Bone marrow (tissue), 2 donors: Measurements from ENCODE around the gene KLRF2.
"Not testable (repeated sequence)": the region's sequence is repeated elsewhere in the genome, so short reads cannot be mapped to it uniquely, and the experiment has no call there.

Experiments
- DNase-seq, 2 donors: peaks; one replicate each; lab custom pipeline; 2025; lab: John Stamatoyannopoulos, UW

The KLRF2 gene

GRCh38 chr12:9881246-9881645, at the start of gene KLRF2:
KLRF2 (plus strand) TSS chr12:9881489; CDS start chr12:9881596, 107 bp downstream.
- DNase-seq, result peak in 1 of 2 donors; percentile 44

GRCh38 chr12:9831720-9832119, 49.6 kb upstream of the KLRF2 start:
- no peak for DNase-seq

- DNase-seq, result no peak
Observed at GRCh38 chr12:9843407-9843806, 37.9 kb upstream of the KLRF2 start.

- DNase-seq, result no peak
Observed at GRCh38 chr12:9848899-9849298, 32.4 kb upstream of the KLRF2 start.

GRCh38 chr12:9851050-9851449, 30.2 kb upstream of the KLRF2 start:
- no peak for DNase-seq

- no peak for DNase-seq
Observed at GRCh38 chr12:9851927-9852326, 29.4 kb upstream of the KLRF2 start.

GRCh38 chr12:9856151-9856550, 25.1 kb upstream of the KLRF2 start:
- no peak for DNase-seq

GRCh38 chr12:9856894-9857293, 24.4 kb upstream of the KLRF2 start:
- DNase-seq, result no peak

- no peak for DNase-seq
Observed at GRCh38 chr12:9858135-9858534, 23.2 kb upstream of the KLRF2 start.

- DNase-seq, result peak in 1 of 2 donors; percentile 49
Observed at GRCh38 chr12:9864913-9865675, 16.2 kb upstream of the KLRF2 start.

GRCh38 chr12:9866860-9867269, 14.4 kb upstream of the KLRF2 start:
- no peak for DNase-seq

GRCh38 chr12:9867531-9867930, 13.8 kb upstream of the KLRF2 start:
- DNase-seq, result peak in 1 of 2 donors; percentile 10

- DNase-seq, result peak in 1 of 2 donors; percentile 42
Observed at GRCh38 chr12:9868311-9868801, 12.9 kb upstream of the KLRF2 start.

GRCh38 chr12:9868951-9869306, 12.4 kb upstream of the KLRF2 start:
- no peak for DNase-seq

GRCh38 chr12:9869307-9870161, 11.8 kb upstream of the KLRF2 start, which contains the start of gene CLEC2B:
CLEC2B (minus strand) TSS chr12:9869354.
- peak in 1 of 2 donors; percentile 89 for DNase-seq

- peak in 1 of 2 donors; percentile 27 for DNase-seq
Observed at GRCh38 chr12:9870286-9870866, 10.9 kb upstream of the KLRF2 start.

GRCh38 chr12:9872162-9872561, 9.1 kb upstream of the KLRF2 start:
- DNase-seq, result peak in 1 of 2 donors; percentile 16

GRCh38 chr12:9872742-9873141, 8.5 kb upstream of the KLRF2 start:
- no peak for DNase-seq

- DNase-seq, result not testable (repeated sequence)
Observed at GRCh38 chr12:9876120-9876519, 5.2 kb upstream of the KLRF2 start.

GRCh38 chr12:9880532-9881078, 684 bp upstream of the KLRF2 start:
- DNase-seq, result no peak

GRCh38 chr12:9881988-9882387, 699 bp downstream of the KLRF2 start:
- no peak for DNase-seq

- no peak for DNase-seq
Observed at GRCh38 chr12:9883175-9883574, 1.9 kb downstream of the KLRF2 start.
